ENCODE measurements around the gene PHKB.
"Not testable (repeated sequence)": the region's sequence is repeated elsewhere in the genome, so short reads cannot be mapped to it uniquely, and the experiment has no call there.

PHKB gene
- total RNA-seq, result 21.5 to 82.4 (median 54.4) reads per million in 9 experiments

DNA sequence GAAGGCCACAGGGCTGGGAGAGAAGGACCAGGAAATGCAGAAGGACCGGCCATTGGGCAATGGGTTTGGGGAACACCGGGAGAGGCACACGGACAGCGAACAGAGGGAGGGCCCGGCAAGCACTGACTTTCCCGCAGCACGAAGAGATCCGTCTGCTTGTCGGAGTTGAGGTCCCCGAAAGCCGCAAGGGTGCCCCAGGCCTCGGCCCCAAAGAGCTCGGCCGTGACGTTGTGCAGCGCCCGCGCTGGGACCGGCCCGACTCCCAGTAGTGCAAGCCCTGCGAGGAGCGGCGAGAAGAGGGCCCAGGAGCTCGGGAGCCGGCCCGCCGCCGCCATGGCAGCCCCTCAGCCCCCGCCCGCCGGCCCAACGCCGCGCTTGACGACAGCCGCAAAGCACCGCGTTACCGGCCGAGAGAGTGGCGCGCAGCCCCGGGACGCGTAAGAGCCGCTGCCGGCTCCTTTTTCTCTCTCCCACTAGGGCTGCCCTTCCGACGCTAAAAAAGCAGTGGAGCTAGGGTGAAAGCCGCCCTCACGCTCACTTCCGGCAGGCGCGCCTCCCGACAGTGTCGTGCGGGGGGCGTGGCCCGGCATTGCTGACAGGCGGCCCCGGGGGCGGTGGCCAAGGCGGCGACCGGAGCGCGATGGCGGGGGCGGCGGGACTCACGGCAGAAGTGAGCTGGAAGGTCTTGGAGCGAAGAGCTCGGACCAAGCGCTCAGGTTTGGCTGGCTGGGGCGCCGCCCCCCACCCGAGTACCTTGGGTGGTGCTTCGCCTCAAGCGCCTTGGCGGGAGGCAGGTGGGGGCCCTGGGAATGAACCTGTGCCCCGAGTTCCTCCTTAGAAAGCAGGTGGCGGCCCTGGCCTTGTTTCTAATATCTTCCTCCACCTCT is at the start of gene PHKB, which contains the start of gene ITFG1:
Gene PHKB, plus strand, starts transcription at position 621 of the 887 bp plus-strand sequence. Its CDS starts 20 bp downstream, at position 641.
Gene ITFG1, minus strand, starts transcription at position 353 of the 887 bp plus-strand sequence. Its CDS starts 18 bp downstream, at position 335.
- H3K4me3 Mint-ChIP-seq, result peak within 1 kb of the TSS; percentile 88 to 94
- no peaks in the 10 kb centered on the region for H3K27me3 Mint-ChIP-seq
- no peaks in the 10 kb centered on the region for H3K9me3 Mint-ChIP-seq
- H3K36me3 Mint-ChIP-seq (ENCODE audit: insufficient read depth), result peaks cover 32% of the 10 kb centered on the region
- ATAC-seq (replicated peaks) (peak; percentile 90), DNase-seq (peak; percentile 95 to 97 (median 97))
- peaks cover 26 to 57% of the 10 kb centered on the region in 2 donors for H3K4me1 Mint-ChIP-seq (ENCODE audit: low read depth in 2 of 2)
- peak within 1 kb of the TSS; percentile 96 for H3K27ac Mint-ChIP-seq

DNA sequence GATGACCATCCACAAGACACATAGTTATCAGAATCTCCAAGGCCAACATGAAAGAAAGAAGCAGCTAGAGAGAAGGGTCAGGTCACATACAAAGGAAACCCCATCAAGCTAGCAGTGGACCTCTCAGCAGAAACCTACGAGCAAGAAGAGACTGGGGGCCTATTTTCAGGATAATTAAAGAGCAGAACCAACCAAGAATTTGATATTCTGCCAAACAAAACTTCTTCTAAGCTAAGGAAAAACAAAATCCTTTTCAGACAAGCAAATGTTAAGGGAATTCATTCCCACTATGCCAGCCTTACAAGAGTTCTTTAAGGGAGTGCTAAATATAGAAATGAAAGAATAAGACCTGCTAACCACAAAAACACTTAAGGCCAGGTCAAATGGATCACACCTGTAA is 48.1 kb upstream of the PHKB start:
- Mint-ChIP-seq H3K36me3 (ENCODE audit: insufficient read depth) (peaks cover 10% of the 10 kb centered on the region), H3K9me3 (no peaks in the 10 kb centered on the region), H3K4me1 (ENCODE audit: low read depth in 2 of 2) (peaks cover 21 to 23% of the 10 kb centered on the region in 2 donors), H3K4me3 (no peak overlapping the region), H3K27ac (peak overlapping the region; percentile 80 to 81), H3K27me3 (no peaks in the 10 kb centered on the region)
- ATAC-seq (replicated peaks), result no peak
- no peak for DNase-seq

DNA sequence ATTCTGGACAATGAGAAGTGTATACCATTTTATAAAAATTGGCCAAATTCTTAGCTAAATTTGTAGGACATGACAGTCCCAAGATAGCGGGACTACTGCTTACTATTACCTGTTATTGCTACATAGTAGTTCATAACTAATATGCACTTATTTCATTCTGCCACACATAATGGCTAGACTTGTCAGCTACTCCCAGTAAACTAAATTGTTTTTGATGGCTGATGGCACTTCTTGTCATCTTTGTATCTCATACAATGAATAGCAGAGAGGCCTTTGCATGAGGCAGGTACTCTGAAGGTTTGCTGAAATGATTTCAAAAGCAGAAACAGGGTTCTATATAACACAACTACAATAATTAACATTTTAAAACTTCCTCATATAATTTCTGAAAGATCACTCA is 44.3 kb upstream of the PHKB start:
- DNase-seq (no peak), ATAC-seq (replicated peaks) (no peak)
- H3K9me3 Mint-ChIP-seq, result no peaks in the 10 kb centered on the region
- no peak overlapping the region for H3K27ac Mint-ChIP-seq
- H3K27me3 Mint-ChIP-seq, result no peaks in the 10 kb centered on the region
- no peak overlapping the region for H3K4me3 Mint-ChIP-seq
- peaks cover 5% of the 10 kb centered on the region for H3K36me3 Mint-ChIP-seq (ENCODE audit: insufficient read depth)
- H3K4me1 Mint-ChIP-seq (ENCODE audit: low read depth in 2 of 2), result peaks cover 8 to 13% of the 10 kb centered on the region in 2 donors

DNA sequence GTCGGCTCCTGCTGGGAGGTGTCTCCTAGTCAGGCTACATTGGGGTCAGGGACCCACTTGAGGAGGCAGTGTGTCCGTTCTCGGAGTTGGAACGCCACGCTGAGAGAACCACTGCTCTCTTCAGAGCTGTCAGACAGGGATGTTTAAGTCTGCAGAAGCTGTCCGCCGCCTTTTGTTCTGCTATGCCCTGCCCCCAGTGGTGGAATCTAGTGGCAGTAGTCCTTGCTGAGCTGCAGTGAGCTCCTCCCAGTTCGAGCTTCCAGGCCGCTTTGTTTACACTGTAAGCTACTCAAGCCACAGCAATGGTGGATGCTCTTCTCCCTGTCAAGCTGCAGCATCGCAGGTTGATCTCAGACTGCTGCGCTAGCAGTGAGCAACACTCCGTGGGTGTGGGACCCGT is 36.3 kb upstream of the PHKB start:
- H3K27ac Mint-ChIP-seq, result no peak overlapping the region
- no peak for DNase-seq
- H3K4me1 Mint-ChIP-seq (ENCODE audit: low read depth in 2 of 2), result peaks cover 0 to 2% of the 10 kb centered on the region in 2 donors
- peaks cover 39% of the 10 kb centered on the region for H3K36me3 Mint-ChIP-seq (ENCODE audit: insufficient read depth)
- H3K9me3 Mint-ChIP-seq, result no peaks in the 10 kb centered on the region
- no peak overlapping the region for H3K4me3 Mint-ChIP-seq
- ATAC-seq (replicated peaks), result no peak
- no peaks in the 10 kb centered on the region for H3K27me3 Mint-ChIP-seq

DNA sequence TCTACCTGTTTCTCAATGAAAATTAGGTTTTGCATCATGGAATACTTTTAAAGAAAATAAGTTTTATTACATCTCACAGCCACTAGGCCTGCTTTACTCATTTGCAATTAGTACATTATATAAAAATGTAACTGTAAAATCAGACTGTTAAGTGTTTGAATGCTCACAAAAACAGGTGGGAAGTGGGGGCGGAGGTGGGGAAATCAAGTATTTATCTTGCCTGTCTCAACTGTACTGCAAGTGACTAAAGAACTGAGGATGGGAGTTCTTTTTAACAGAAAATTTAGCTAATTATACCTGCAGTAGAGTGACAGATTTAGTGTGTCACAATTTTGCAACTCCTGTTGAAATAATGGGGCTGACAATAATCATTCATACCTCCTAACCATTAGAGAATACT is 34.3 kb upstream of the PHKB start:
- H3K27ac Mint-ChIP-seq, result no peak overlapping the region
- DNase-seq (no peak), ATAC-seq (replicated peaks) (no peak)
- H3K27me3 Mint-ChIP-seq, result no peaks in the 10 kb centered on the region
- H3K9me3 Mint-ChIP-seq, result no peaks in the 10 kb centered on the region
- H3K4me1 Mint-ChIP-seq (ENCODE audit: low read depth in 2 of 2), result peaks cover 0 to 2% of the 10 kb centered on the region in 2 donors
- H3K4me3 Mint-ChIP-seq, result no peak overlapping the region
- H3K36me3 Mint-ChIP-seq (ENCODE audit: insufficient read depth), result peaks cover 35% of the 10 kb centered on the region

DNA sequence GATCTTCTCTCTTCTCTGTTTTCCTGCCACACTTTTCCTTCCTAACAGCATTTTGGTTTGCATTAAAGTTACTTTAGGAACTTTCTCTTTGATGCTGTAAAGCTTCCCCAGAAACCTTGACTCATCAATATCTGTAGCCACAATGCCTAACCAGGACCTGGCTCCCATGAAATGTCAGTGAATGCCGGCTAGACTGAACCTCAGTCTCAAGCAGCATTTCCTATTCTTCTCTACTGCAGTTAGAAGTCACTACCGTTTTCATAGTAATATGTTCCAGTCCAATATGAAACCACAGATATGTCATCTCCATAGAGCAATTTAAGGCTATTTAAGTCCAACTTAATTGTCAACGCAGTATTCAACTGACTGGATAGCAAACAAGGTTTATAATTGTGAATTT is 29.2 kb upstream of the PHKB start:
- Mint-ChIP-seq H3K4me3 (no peak overlapping the region), H3K27ac (no peak overlapping the region), H3K9me3 (no peaks in the 10 kb centered on the region), H3K36me3 (ENCODE audit: insufficient read depth) (peaks cover 12% of the 10 kb centered on the region), H3K4me1 (ENCODE audit: low read depth in 2 of 2) (peaks cover 7 to 12% of the 10 kb centered on the region in 2 donors), H3K27me3 (no peaks in the 10 kb centered on the region)
- DNase-seq (no peak), ATAC-seq (replicated peaks) (no peak)

DNA sequence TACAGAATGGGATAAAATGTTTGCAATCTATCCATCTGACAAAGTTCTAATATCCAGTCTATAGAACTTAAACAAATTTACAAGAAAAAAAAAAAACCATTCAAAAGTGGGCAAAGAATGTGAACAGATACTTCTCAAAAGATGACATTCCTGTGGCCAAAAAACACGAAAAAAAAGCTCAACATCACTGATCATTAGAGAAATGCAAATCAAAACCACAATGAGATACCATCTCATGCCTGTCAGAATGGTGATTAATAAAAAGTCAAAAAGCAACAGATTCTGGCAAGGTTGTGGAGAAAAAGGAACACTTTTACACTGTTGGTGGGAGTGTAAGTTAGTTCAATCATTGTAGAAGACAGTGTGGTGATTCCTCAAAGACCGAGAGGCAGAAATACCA is 26.9 kb upstream of the PHKB start:
- DNase-seq; H3K4me3 Mint-ChIP-seq; H3K9me3 Mint-ChIP-seq; H3K27ac Mint-ChIP-seq; H3K27me3 Mint-ChIP-seq; ATAC-seq (replicated peaks): not testable (repeated sequence)
- peaks cover 15 to 25% of the 10 kb centered on the region in 2 donors for H3K4me1 Mint-ChIP-seq (ENCODE audit: low read depth in 2 of 2)
- H3K36me3 Mint-ChIP-seq (ENCODE audit: insufficient read depth), result peaks cover 12% of the 10 kb centered on the region

DNA sequence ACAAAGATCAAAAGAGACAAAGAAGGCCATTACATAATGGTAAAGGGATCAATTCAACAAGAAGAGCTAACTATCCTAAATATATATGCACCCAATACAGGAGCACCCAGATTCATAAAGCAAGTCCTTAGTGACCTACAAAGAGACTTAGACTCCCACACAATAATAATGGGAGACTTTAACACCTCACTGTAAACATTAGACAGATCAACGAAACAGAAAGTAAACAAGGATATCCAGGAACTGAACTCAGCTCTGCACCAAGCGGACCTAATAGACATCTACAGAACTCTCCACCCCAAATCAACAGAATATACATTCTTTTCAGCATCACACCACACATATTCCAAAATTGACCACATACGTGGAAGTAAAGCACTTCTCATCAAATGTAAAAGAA is 21.1 kb upstream of the PHKB start:
- not testable (repeated sequence) for H3K27me3 Mint-ChIP-seq; H3K36me3 Mint-ChIP-seq (ENCODE audit: insufficient read depth); H3K4me3 Mint-ChIP-seq; DNase-seq; H3K9me3 Mint-ChIP-seq; ATAC-seq (replicated peaks)
- Mint-ChIP-seq H3K27ac (peak overlapping the region in 1 of 2 donors; percentile 25), H3K4me1 (ENCODE audit: low read depth in 2 of 2) (peaks cover 22 to 39% of the 10 kb centered on the region in 2 donors)

DNA sequence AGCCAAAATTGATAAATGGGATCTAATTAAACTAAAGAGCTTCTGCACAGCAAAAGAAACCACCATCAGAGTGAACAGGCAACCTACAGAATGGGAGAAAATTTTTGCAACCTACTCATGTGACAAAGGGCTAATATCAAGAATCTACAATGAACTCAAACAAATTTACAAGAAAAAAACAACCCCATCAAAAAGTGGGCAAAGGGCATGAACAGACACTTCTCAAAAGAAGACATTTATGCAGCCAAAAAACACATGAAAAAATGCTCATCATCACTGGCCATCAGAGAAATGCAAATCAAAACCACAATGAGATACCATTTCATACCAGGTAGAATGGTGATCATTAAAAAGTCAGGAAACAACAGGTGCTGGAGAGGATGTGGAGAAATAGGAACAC is 18.2 kb upstream of the PHKB start:
- not testable (repeated sequence) for H3K36me3 Mint-ChIP-seq (ENCODE audit: insufficient read depth); DNase-seq; H3K9me3 Mint-ChIP-seq; H3K27me3 Mint-ChIP-seq; H3K27ac Mint-ChIP-seq; ATAC-seq (replicated peaks); H3K4me3 Mint-ChIP-seq
- peaks cover 21 to 40% of the 10 kb centered on the region in 2 donors for H3K4me1 Mint-ChIP-seq (ENCODE audit: low read depth in 2 of 2)

DNA sequence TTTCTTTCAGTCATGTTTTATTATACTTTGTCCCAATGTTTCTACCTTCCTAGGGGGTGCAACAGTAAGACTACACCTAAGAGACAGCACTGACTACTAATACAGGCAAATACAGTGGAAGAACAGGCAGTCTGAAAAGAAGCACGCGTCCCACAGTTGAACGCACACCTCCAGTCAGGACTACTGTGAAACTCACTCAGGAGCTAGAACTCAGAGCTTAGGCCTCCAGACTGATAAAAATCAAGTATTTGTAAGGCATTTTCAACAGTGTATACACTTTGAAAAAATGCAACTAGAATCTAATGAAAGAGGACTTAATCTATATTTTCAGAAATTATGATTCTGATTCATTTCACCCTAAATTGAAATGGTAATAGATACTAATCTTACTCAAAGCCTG is 14.7 kb upstream of the PHKB start:
- peaks cover 12 to 40% of the 10 kb centered on the region in 2 donors for H3K4me1 Mint-ChIP-seq (ENCODE audit: low read depth in 2 of 2)

DNA sequence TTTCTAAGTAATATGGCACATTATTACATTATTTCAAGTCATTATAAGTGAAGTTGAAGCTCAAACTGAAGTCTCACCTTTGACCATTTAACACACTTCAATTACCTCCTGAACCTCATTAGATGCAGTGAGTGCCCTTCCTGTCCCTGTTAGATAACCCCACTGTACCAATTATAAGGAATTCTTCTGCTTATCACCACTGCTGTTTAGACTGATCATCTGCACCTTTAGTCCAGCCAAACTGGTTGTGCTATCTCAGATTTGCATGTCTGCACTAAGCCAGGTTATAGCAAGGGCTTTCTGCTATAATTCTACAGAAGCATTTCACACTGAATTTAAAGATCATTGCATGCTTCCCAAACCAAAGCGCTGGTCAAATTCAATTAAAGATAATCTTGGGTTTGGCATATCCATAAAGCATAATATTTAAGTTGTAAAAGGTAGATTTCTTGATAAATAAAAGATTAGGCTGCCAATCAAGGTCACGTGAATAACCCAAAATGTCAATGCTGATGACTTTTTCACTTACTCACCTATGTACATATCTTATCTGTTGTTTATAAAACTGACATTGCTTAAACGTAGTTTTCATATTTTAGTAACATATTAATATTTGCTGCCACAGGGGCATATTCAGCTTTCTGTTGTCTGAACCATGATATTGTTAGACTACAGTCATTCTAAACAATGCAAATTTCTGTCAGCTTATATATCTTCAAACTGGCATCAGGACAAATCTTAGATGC is 12.1 kb upstream of the PHKB start:
- H3K4me1 Mint-ChIP-seq (ENCODE audit: low read depth in 2 of 2), result peaks cover 6 to 37% of the 10 kb centered on the region in 2 donors
- peaks cover 41% of the 10 kb centered on the region for H3K36me3 Mint-ChIP-seq (ENCODE audit: insufficient read depth)
- H3K27me3 Mint-ChIP-seq, result no peaks in the 10 kb centered on the region
- no peak for ATAC-seq (replicated peaks)
- H3K4me3 Mint-ChIP-seq, result no peak overlapping the region
- peak overlapping the region in 1 of 2 donors; percentile 8 for H3K27ac Mint-ChIP-seq
- no peaks in the 10 kb centered on the region for H3K9me3 Mint-ChIP-seq
- DNase-seq, result no peak

More for the DNA sequence above, 14.7 kb upstream of the PHKB start:
- Mint-ChIP-seq H3K27ac (no peak overlapping the region), H3K4me3 (no peak overlapping the region), H3K27me3 (no peaks in the 10 kb centered on the region), H3K9me3 (no peaks in the 10 kb centered on the region), H3K36me3 (ENCODE audit: insufficient read depth) (peaks cover 15% of the 10 kb centered on the region)
- ATAC-seq (replicated peaks) (no peak), DNase-seq (no peak)

DNA sequence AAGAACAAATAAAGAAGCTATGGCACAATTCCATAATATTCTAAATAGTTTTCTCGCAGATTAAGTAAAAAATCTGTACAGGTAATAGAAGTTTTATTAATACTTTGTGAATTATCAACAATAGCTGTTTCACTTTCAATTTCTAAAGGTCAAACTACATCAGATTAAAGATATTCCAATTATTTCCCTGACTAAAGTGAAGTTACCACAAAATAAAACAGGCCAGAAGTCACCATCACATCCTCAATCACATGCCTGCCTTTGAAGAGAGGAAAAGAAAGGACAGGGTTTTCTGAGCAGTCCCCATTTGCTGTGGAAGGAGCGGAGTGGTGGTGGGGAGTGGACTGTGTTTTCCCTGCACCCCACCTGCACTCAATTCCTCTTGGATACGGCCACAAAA is 11.3 kb upstream of the PHKB start:
- Mint-ChIP-seq H3K27ac (peak overlapping the region; percentile 32 to 75), H3K9me3 (no peaks in the 10 kb centered on the region), H3K27me3 (no peaks in the 10 kb centered on the region), H3K36me3 (ENCODE audit: insufficient read depth) (peaks cover 45% of the 10 kb centered on the region), H3K4me1 (ENCODE audit: low read depth in 2 of 2) (peaks cover 6 to 38% of the 10 kb centered on the region in 2 donors), H3K4me3 (peak overlapping the region in 1 of 2 donors; percentile 7)
- ATAC-seq (replicated peaks) (no peak), DNase-seq (no peak)

DNA sequence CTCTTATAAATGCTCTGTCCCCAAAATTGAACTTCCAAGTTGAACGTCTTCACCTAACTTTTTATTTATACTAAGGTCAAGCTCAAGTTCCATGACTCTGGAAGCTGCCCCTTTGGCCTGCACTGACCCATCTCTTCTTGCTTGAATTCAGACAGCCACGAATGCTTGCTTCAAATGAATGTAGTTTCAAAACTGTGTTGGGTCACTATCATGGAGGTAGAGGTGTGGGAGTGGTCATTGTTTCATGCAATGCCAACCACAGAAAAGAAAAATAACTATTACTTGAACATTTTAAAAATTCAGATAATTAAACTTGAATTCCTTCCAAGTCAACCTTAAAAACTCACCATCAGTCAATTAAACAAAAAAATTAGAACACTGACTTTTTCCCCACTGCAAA is 2.8 kb upstream of the PHKB start:
- no peaks in the 10 kb centered on the region for H3K9me3 Mint-ChIP-seq
- H3K27ac Mint-ChIP-seq, result no peak overlapping the region
- H3K4me3 Mint-ChIP-seq, result no peak overlapping the region
- no peak for DNase-seq
- no peaks in the 10 kb centered on the region for H3K27me3 Mint-ChIP-seq
- H3K36me3 Mint-ChIP-seq (ENCODE audit: insufficient read depth), result peaks cover 55% of the 10 kb centered on the region
- ATAC-seq (replicated peaks), result no peak
- H3K4me1 Mint-ChIP-seq (ENCODE audit: low read depth in 2 of 2), result peaks cover 21 to 52% of the 10 kb centered on the region in 2 donors
